OCI-LY3 (cell line): ENCODE results near the gene CNGA1.
A peak's percentile ranks its signal among the peaks of the same experiment; 100 is the strongest.
"Not testable (repeated sequence)": the region's sequence is repeated elsewhere in the genome, so short reads cannot be mapped to it uniquely, and the experiment has no call there.

Experiments used
- H2AFZ ChIP-seq: fragments of 200-600, 300-600 bp; shearing (Covaris generic); 2 replicates; pipeline ENCODE4 v1.6.0; 2014; ENCODE audit warnings: antibody characterized with exemption, low read depth, low read length
- H3K27ac ChIP-seq: fragments of 200-600, 300-600 bp; sonication (generic); 2 replicates; pipeline ENCODE4 v1.5.1; 2014; ENCODE audit warnings: mild to moderate bottlenecking, low read length, moderate library complexity, mixed read lengths
- H3K27me3 ChIP-seq: fragments of 200-600, 300-600 bp; sonication (generic); 2 replicates; pipeline ENCODE4 v1.6.1; 2014; ENCODE audit warnings: low read depth, low read length, mixed read lengths
- H3K36me3 ChIP-seq: fragments of 200-600, 300-600 bp; sonication (generic); replicated peaks from 2 replicates; pipeline ENCODE3; 2014; ENCODE audit warnings: low read depth, low read length, mixed read lengths
- H3K4me1 ChIP-seq: fragments of 300-600, 200-600 bp; sonication (generic); 2 replicates; pipeline ENCODE4 v1.6.1; 2014; ENCODE audit warnings: low read length, mixed read lengths
- H3K4me2 ChIP-seq: fragments of 200-600, 300-600 bp; sonication (generic); 2 replicates; pipeline ENCODE4 v1.6.1; 2014; ENCODE audit warnings: low read length, mixed read lengths
- H3K4me3 ChIP-seq: fragments of 300-600, 200-600 bp; sonication (generic); 2 replicates; pipeline ENCODE4 v1.5.1; 2014; ENCODE audit warnings: antibody characterized with exemption, mild to moderate bottlenecking, low read length, moderate library complexity
- H3K79me2 ChIP-seq: fragments of 300-600, 200-600 bp; shearing (Covaris generic); 2 replicates; pipeline ENCODE4 v1.6.1; 2014; ENCODE audit warnings: mild to moderate bottlenecking, low read length, mixed read lengths
- H3K9ac ChIP-seq: fragments of 300-600, 200-600 bp; shearing (Covaris generic); 2 replicates; pipeline ENCODE4 v1.6.0; 2014; ENCODE audit warnings: mild to moderate bottlenecking, low read length, moderate library complexity
- H3K9me3 ChIP-seq: fragments of 200-600, 300-600 bp; shearing (Covaris generic); 2 replicates; pipeline ENCODE4 v1.6.1; 2014; ENCODE audit warnings: low read length, mixed read lengths; ENCODE audit not compliant: insufficient read depth
- H4K20me1 ChIP-seq: fragments of 200-600, 300-600 bp; sonication (generic); 2 replicates; pipeline ENCODE4 v1.6.1; 2016; ENCODE audit warnings: low read length, mixed read lengths; ENCODE audit not compliant: insufficient read depth
- EZH2phosphoT487 ChIP-seq: fragments of 200-600 bp; shearing (Covaris generic); IDR thresholded peaks from 2 replicates; pipeline ENCODE4 v1.6.1; 2018; ENCODE audit warnings: antibody characterized with exemption, mixed run types, low read depth
- TF ChIP-seq, protein P1 (sequence below): fragments of 200-600, 300-600 bp; sonication (generic); IDR thresholded peaks from 2 replicates; pipeline ENCODE4 v1.5.1; 2014; ENCODE audit warnings: antibody characterized with exemption, low read length, low read depth

The CNGA1 gene

DNA sequence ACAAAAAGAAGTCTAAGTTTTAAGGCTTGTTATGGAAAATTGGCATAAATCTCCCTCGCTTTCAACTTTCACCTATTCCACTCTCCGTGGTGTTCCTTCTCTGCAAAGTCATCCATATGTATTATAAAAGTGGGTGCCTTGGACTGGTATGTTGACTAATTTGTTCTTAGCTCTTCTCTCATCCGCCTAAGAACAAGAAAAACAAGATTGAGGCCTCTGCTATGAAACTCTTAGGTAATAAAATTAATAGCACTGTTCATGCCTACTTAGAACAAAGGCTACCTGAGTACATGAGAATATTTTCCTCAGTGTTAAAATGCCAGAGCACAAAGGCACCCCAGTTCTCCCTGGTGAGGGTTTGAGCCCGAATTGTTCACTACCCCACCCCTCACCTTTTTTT is 1.3 kb downstream of the CNGA1 start:
- Histone ChIP-seq H3K27me3 (no peaks in the 10 kb centered on the region), H4K20me1 (no peaks in the 10 kb centered on the region), H3K4me2 (peak overlapping the region; percentile 83; the same call in 1 of the 2 replicates), H3K4me3 (no peak overlapping the region), H3K27ac (no peak overlapping the region), H2AFZ (no peak overlapping the region), H3K9me3 (0 out of 2 replicates have a peak, but pooled peaks cover 4% of the 10 kb centered on the region), H3K9ac (no peak overlapping the region), H3K36me3 (peaks cover 22% of the 10 kb centered on the region), H3K4me1 (peaks cover 15% of the 10 kb centered on the region), H3K79me2 (0 out of 2 replicates have a peak, but pooled peaks cover 4% of the 10 kb centered on the region)
- TF ChIP-seq, protein P1, sequence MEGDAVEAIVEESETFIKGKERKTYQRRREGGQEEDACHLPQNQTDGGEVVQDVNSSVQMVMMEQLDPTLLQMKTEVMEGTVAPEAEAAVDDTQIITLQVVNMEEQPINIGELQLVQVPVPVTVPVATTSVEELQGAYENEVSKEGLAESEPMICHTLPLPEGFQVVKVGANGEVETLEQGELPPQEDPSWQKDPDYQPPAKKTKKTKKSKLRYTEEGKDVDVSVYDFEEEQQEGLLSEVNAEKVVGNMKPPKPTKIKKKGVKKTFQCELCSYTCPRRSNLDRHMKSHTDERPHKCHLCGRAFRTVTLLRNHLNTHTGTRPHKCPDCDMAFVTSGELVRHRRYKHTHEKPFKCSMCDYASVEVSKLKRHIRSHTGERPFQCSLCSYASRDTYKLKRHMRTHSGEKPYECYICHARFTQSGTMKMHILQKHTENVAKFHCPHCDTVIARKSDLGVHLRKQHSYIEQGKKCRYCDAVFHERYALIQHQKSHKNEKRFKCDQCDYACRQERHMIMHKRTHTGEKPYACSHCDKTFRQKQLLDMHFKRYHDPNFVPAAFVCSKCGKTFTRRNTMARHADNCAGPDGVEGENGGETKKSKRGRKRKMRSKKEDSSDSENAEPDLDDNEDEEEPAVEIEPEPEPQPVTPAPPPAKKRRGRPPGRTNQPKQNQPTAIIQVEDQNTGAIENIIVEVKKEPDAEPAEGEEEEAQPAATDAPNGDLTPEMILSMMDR: no peak

DNA sequence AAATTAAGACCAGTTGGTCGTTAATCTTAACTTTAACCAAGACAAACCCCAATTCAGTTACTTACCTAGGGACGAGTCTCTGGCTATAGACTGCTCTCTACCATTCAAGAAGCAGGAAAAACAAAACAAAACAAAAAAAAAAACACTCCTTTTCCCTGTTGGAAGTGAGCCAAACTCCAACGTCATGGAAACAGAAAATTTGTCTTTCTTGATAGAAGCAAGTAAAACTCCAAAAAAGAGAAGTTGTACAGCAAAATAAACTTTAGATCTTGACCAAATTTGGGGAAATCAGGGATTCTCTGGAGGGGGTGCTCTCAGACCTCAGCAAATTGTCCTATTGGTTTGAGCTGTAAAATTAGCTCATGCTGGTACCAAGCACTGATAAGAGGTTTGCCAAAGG is 3.7 kb downstream of the CNGA1 start:
- Histone ChIP-seq H3K27me3 (no peaks in the 10 kb centered on the region), H3K4me2 (no peak overlapping the region), H3K9me3 (0 out of 2 replicates have a peak, but pooled peaks cover 4% of the 10 kb centered on the region), H3K4me1 (peaks cover 15% of the 10 kb centered on the region), H3K27ac (no peak overlapping the region), H3K9ac (no peak overlapping the region), H3K36me3 (peaks cover 32% of the 10 kb centered on the region), H3K4me3 (no peak overlapping the region), H4K20me1 (no peaks in the 10 kb centered on the region), H2AFZ (no peak overlapping the region), H3K79me2 (0 out of 2 replicates have a peak, but pooled peaks cover 4% of the 10 kb centered on the region)
- TF ChIP-seq, protein P1: no peak
- no peak for TF ChIP-seq EZH2phosphoT487

DNA sequence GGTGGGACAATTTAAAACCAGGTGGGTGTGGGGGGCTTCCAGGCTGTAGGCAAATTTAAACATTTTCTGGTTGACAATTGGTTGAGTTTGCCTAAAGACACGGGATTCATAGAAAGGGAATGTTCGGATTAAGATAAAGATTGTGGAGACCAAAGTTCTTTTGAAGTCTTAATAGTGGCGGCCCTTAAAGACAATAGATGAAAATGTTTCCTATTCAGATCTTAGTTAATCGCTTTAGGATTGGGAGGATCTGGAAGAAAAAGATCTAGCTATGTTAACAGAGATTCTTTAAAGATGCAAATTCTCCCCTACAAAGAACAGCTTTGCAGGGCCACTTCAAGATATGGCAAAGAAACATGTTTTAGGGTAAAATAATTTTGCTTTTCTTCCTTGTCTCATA is 4.8 kb downstream of the CNGA1 start:
- H3K27ac ChIP-seq: no peak overlapping the region
- no peaks in the 10 kb centered on the region for H4K20me1 ChIP-seq
- H3K27me3 ChIP-seq: no peaks in the 10 kb centered on the region
- H3K4me1 ChIP-seq: peaks cover 9% of the 10 kb centered on the region
- no peak overlapping the region for H3K4me3 ChIP-seq
- H3K79me2 ChIP-seq: no peaks in the 10 kb centered on the region
- TF ChIP-seq EZH2phosphoT487: no peak
- TF ChIP-seq, protein P1: no peak
- H3K9me3 ChIP-seq: 0 out of 2 replicates have a peak, but pooled peaks cover 4% of the 10 kb centered on the region
- H3K4me2 ChIP-seq: no peak overlapping the region
- peaks cover 36% of the 10 kb centered on the region for H3K36me3 ChIP-seq
- no peak overlapping the region for H3K9ac ChIP-seq
- H2AFZ ChIP-seq: no peak overlapping the region

DNA sequence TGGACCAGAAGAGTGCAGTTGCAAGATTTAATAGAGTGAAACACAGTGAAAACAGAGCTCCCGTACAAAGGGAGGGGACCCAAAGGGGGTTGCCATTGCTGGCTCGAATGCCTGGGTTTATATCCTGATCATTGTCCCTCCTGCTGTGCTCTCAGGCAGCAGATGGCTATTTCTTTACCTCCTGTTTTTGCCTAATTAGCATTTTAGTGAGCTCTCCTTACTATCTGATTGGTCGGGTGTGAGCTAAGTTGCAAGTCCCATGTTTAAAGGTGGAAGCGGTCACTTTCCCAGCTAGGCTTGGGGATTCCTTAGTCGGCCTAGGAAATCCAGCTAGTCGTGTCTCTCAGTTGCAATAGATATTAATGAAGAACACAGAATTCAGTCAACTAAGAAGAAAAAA is 5.6 kb downstream of the CNGA1 start:
- peaks cover 39% of the 10 kb centered on the region for H3K36me3 ChIP-seq
- not testable (repeated sequence) for H3K4me3 ChIP-seq, H3K27me3 ChIP-seq, H3K79me2 ChIP-seq, H2AFZ ChIP-seq, H3K27ac ChIP-seq, H3K4me2 ChIP-seq, H3K9me3 ChIP-seq, H4K20me1 ChIP-seq, H3K4me1 ChIP-seq, H3K9ac ChIP-seq

DNA sequence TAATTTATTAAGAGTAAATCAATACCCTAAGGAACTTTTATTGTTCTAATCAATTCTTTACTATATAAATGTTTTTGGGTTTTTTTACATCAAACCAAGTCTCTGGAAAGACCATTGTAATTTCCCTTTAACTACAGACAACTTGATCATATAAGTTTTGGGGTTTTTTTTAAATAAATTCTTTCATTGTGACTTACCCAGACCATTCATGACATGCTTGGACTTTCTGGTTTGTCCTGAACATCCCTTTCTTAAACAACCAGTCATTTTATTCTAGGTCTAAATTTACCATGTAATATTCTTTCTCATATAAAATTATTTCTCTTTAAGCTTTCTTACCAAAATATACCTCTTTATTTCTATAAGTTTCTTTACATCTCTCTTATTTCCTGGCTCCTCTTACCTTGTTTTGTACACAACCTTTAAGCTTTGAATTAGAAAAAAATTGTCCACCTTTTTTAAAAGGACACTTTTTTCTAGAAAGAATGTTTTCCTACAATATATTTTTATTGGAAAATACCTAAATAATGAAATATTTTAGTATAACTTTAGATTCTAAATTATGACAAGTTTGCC is 8.4 kb downstream of the CNGA1 start:
- Histone ChIP-seq H3K4me2 (no peak overlapping the region), H3K36me3 (peaks cover 34% of the 10 kb centered on the region), H3K9ac (no peak overlapping the region), H3K27ac (no peak overlapping the region), H2AFZ (no peak overlapping the region), H3K4me3 (no peak overlapping the region), H4K20me1 (no peaks in the 10 kb centered on the region), H3K9me3 (peaks cover 13% of the 10 kb centered on the region), H3K4me1 (no peaks in the 10 kb centered on the region), H3K79me2 (no peaks in the 10 kb centered on the region), H3K27me3 (no peaks in the 10 kb centered on the region)
- no peak for TF ChIP-seq EZH2phosphoT487
- TF ChIP-seq, protein P1: no peak
